ENCODE data around the gene ZBTB20.

The ZBTB20 gene

GRCh38 chr3:114674036-114674435 is 473.1 kb downstream of the ZBTB20 start:
- no peak for TF ChIP-seq CREB5 (CRISPR knock-in tag; IDR thresholded peaks at IDR 0.05; ENCODE audit: low read depth)
- no peak for TF ChIP-seq ISL1 (CRISPR knock-in tag; IDR thresholded peaks at IDR 0.05)
- no peak for TF ChIP-seq ZFP30 (CRISPR knock-in tag; IDR thresholded peaks at IDR 0.05)
- TF ChIP-seq OSR1 (CRISPR knock-in tag; IDR thresholded peaks at IDR 0.05) = no peak
- no peak for TF ChIP-seq TCF4 (CRISPR knock-in tag; IDR thresholded peaks at IDR 0.05; ENCODE audit: borderline replicate concordance)
- no peak for TF ChIP-seq SNAI2 (CRISPR knock-in tag; IDR thresholded peaks at IDR 0.05)
- TF ChIP-seq PATZ1 (CRISPR knock-in tag; IDR thresholded peaks at IDR 0.05; ENCODE audit: borderline replicate concordance) = no peak
- no peak for TF ChIP-seq BACH2 (CRISPR knock-in tag; IDR thresholded peaks at IDR 0.05; ENCODE audit: borderline replicate concordance)
- no peak for TF ChIP-seq GLIS3 (CRISPR knock-in tag; IDR thresholded peaks at IDR 0.05)
- no peak for TF ChIP-seq CSRNP3 (CRISPR knock-in tag; IDR thresholded peaks at IDR 0.05)
- TF ChIP-seq ZNF565 (CRISPR knock-in tag; conservative IDR thresholded peaks at IDR 0.05; ENCODE audit: low read depth) = no peak
- no peak for TF ChIP-seq ZNF8 (CRISPR knock-in tag; IDR thresholded peaks at IDR 0.05)
- TF ChIP-seq ARNTL (CRISPR knock-in tag; IDR thresholded peaks at IDR 0.05; ENCODE audit: borderline replicate concordance, low read depth) = no peak
- TF ChIP-seq RARB (CRISPR knock-in tag; IDR thresholded peaks at IDR 0.05) = no peak
- TF ChIP-seq ZNF70 (CRISPR knock-in tag; IDR thresholded peaks at IDR 0.05) = no peak
- no peak for TF ChIP-seq PPARA (CRISPR knock-in tag; IDR thresholded peaks at IDR 0.05; ENCODE audit: borderline replicate concordance)
- no peak for TF ChIP-seq TSHZ2 (CRISPR knock-in tag; IDR thresholded peaks at IDR 0.05)
- no peak for TF ChIP-seq ZC3H10 (CRISPR knock-in tag; IDR thresholded peaks at IDR 0.05)
- no peak for TF ChIP-seq ESRRG (CRISPR knock-in tag; IDR thresholded peaks at IDR 0.05)
- TF ChIP-seq TOX (CRISPR knock-in tag; IDR thresholded peaks at IDR 0.05; ENCODE audit: borderline replicate concordance) = no peak
- ATAC-seq = no peak

GRCh38 chr3:114673481-114673880 is 473.6 kb downstream of the ZBTB20 start:
- TF ChIP-seq TSHZ2 (CRISPR knock-in tag; IDR thresholded peaks at IDR 0.05) = no peak
- TF ChIP-seq TOX (CRISPR knock-in tag; IDR thresholded peaks at IDR 0.05; ENCODE audit: borderline replicate concordance) = no peak
- TF ChIP-seq ESRRG (CRISPR knock-in tag; IDR thresholded peaks at IDR 0.05) = no peak
- no peak for TF ChIP-seq TCF4 (CRISPR knock-in tag; IDR thresholded peaks at IDR 0.05; ENCODE audit: borderline replicate concordance)
- TF ChIP-seq CSDC2 (CRISPR knock-in tag; IDR thresholded peaks at IDR 0.05) = no peak
- TF ChIP-seq PPARA (CRISPR knock-in tag; IDR thresholded peaks at IDR 0.05; ENCODE audit: borderline replicate concordance) = no peak
- no peak for TF ChIP-seq ZNF70 (CRISPR knock-in tag; IDR thresholded peaks at IDR 0.05)
- TF ChIP-seq ZNF8 (CRISPR knock-in tag; IDR thresholded peaks at IDR 0.05) = no peak
- no peak for TF ChIP-seq PATZ1 (CRISPR knock-in tag; IDR thresholded peaks at IDR 0.05; ENCODE audit: borderline replicate concordance)
- TF ChIP-seq SNAI2 (CRISPR knock-in tag; IDR thresholded peaks at IDR 0.05) = no peak
- TF ChIP-seq ISL1 (CRISPR knock-in tag; IDR thresholded peaks at IDR 0.05) = no peak

More at GRCh38 chr3:114673481-114673880, 473.6 kb downstream of the ZBTB20 start:
- ATAC-seq = no peak

Data from SK-N-SH treated with all-trans-retinoic acid at 6 μM for 48 hours (cell line).